Posterior vena cava (tissue), 2 donors: ENCODE measurements around the gene CA11. TPM values are rescaled to one million over a fixed set of nuclear protein-coding genes. Genes with fewer than 3 reads are reported as not detected.

Source experiments
- DNase-seq: peaks from one replicate; pipeline ENCODE4 v3.0.0-alpha.2; 2020; ENCODE audit warnings: low spot score
- intact Hi-C, 2 donors: fragments of 100-400 bp; cut with DNase I; formaldehyde crosslinking; loops; one replicate each; pipeline versions ENCODE4 v1.14.1 to v1.14.2; 2022 to 2023
- total RNA-seq, 2 donors: library from RNA; stranded (reverse); fragmentation: NEBNext Ultra II Directional; extraction: Animal tissue kit (Norgen Biotek cat#: 25700); gene quantifications; one replicate each; pipeline ENCODE4 v1.2.1, GENCODE V29; 2021
- donor health status: DM: yes; HTN: yes; CAD: no.
- donor health status: DM: yes; HTN: yes; CAD: no.

The CA11 gene
- total RNA-seq, 2 donors from 2014 or later: 4.8 to 5.7 TPM

- intact Hi-C loops: no loop called here
- DNase-seq: no peak
These were observed 42.5 kb downstream of the CA11 start for GRCh38 chr19:48603449-48603848.

- no peak for DNase-seq
- intact Hi-C loops: no loop called here
These were observed 43.0 kb downstream of the CA11 start for GRCh38 chr19:48603001-48603400.

- intact Hi-C loops: no loop called here
- DNase-seq: no peak
These were observed 45.1 kb downstream of the CA11 start for GRCh38 chr19:48600679-48601417.

GRCh38 chr19:48598996-48599700, 46.8 kb downstream of the CA11 start:
- intact Hi-C loops: no loop called here
- DNase-seq: no peak

GRCh38 chr19:48596679-48597465, 49.1 kb downstream of the CA11 start:
- intact Hi-C loops: no loop called here

GRCh38 chr19:48596237-48596636, 49.8 kb downstream of the CA11 start:
- intact Hi-C loops: no loop called here
- no peak for DNase-seq

More at GRCh38 chr19:48596679-48597465, 49.1 kb downstream of the CA11 start:
- DNase-seq: no peak

GRCh38 chr19:48595833-48596232, 50.2 kb downstream of the CA11 start:
- DNase-seq: no peak
- intact Hi-C loops: no loop called here

- no peak for DNase-seq
- intact Hi-C loops: no loop called here
These were observed 50.8 kb downstream of the CA11 start for GRCh38 chr19:48595171-48595570.

GRCh38 chr19:48591021-48591420, 55.0 kb downstream of the CA11 start:
- intact Hi-C loops: loop anchor here in 1 of 2 donors (2.0 kb wide), 1 partner anchor 24 kb away; no protein-coding TSS in a partner anchor
- DNase-seq: no peak

- intact Hi-C loops: loop anchor here (5.0 to 10.0 kb wide), 3 partner anchors 94 to 274 kb away; no protein-coding TSS in a partner anchor
- peak; percentile 98 for DNase-seq
These were observed 57.2 kb downstream of the CA11 start for GRCh38 chr19:48588670-48589401.

Other genes with a start within 250 kb of the CA11 start
- gene GRWD1, start 200.2 kb downstream of the CA11 start, total RNA-seq: 10 to 100 TPM; 21.1 to 24.2 TPM
- gene KCNJ14, start 190.6 kb downstream of the CA11 start, total RNA-seq: under 1 TPM; 0.52 to 0.65 TPM
- gene CYTH2, start 176.8 kb downstream of the CA11 start, total RNA-seq: 10 to 100 TPM; 34.1 to 49.2 TPM
- under 1 TPM; 0.19 to 0.57 TPM for gene LMTK3, start 134.4 kb downstream of the CA11 start, total RNA-seq
- gene SULT2B1, start 94.0 kb downstream of the CA11 start, total RNA-seq: under 1 TPM in 1 of 2 donors, not detected in 1; 0.60 TPM
- gene SPACA4, start 39.4 kb downstream of the CA11 start, total RNA-seq: not detected
- gene FAM83E, start 31.1 kb downstream of the CA11 start, total RNA-seq: not detected
- gene RPL18, start 27.0 kb downstream of the CA11 start, total RNA-seq: 100 to 1,000 TPM; 746 to 777 TPM
- 10 to 100 TPM in 1 of 2 donors, 1 to 10 TPM in 1; 8.5 to 12.1 TPM for gene SPHK2, start 26.7 kb downstream of the CA11 start, total RNA-seq
- 1 to 10 TPM; 1.8 to 3.6 TPM for gene DBP, start 8.8 kb downstream of the CA11 start, total RNA-seq
- gene NTN5, start 26.8 kb upstream of the CA11 start, total RNA-seq: under 1 TPM; 0.28 to 0.38 TPM
- gene FUT2, start 49.8 kb upstream of the CA11 start, total RNA-seq: not detected
- gene MAMSTR, start 73.5 kb upstream of the CA11 start, total RNA-seq: 1 to 10 TPM in 1 of 2 donors, under 1 TPM in 1; 0.90 to 1.1 TPM
- 10 to 100 TPM; 13.8 to 19.2 TPM for gene RASIP1, start 94.4 kb upstream of the CA11 start, total RNA-seq
- gene IZUMO1, start 100.7 kb upstream of the CA11 start, total RNA-seq: under 1 TPM; 0.52 to 0.56 TPM
- gene FUT1, start 106.5 kb upstream of the CA11 start, total RNA-seq: 1 to 10 TPM; 1.5 to 2.1 TPM
- not detected for gene FGF21, start 109.3 kb upstream of the CA11 start, total RNA-seq
- 10 to 100 TPM; 21.7 to 24.9 TPM for gene BCAT2, start 164.8 kb upstream of the CA11 start, total RNA-seq
- 1 to 10 TPM; 5.6 to 6.6 TPM for gene HSD17B14, start 190.3 kb upstream of the CA11 start, total RNA-seq
- 10 to 100 TPM; 91.0 to 91.2 TPM for gene PLEKHA4, start 222.4 kb upstream of the CA11 start, total RNA-seq
- 100 to 1,000 TPM in 1 of 2 donors, 10 to 100 TPM in 1; 72.8 to 172 TPM for gene PPP1R15A, start 226.2 kb upstream of the CA11 start, total RNA-seq